Loucy (cell line): ENCODE data around the gene BLOC1S3.

Experiments used
- H2AFZ ChIP-seq: fragments of 200-600 bp; sonication (generic); 2 replicates; pipeline ENCODE4 v1.6.0; 2016; ENCODE audit warnings: antibody characterized with exemption, mild to moderate bottlenecking, low read length, moderate library complexity
- H3F3A ChIP-seq: fragments of 200-600 bp; 2 replicates; pipeline ENCODE4 v1.6.0; 2016; ENCODE audit warnings: antibody characterized with exemption, low read depth, mild to moderate bottlenecking
- H3K27me3 ChIP-seq: fragments of 200-600 bp; sonication (generic); 2 replicates; pipeline ENCODE4 v1.6.1; 2014; ENCODE audit warnings: low read length, mild to moderate bottlenecking; ENCODE audit not compliant: insufficient read depth, poor library complexity, severe bottlenecking
- H3K36me3 ChIP-seq: fragments of 200-600 bp; sonication (generic); 2 replicates; pipeline ENCODE4 v1.6.1; 2016; ENCODE audit warnings: low read length; ENCODE audit not compliant: insufficient read depth
- H3K4me1 ChIP-seq: fragments of 200-600 bp; sonication (generic); 2 replicates; pipeline ENCODE4 v1.5.1; 2014; ENCODE audit warnings: low read length, mild to moderate bottlenecking; ENCODE audit not compliant: insufficient read depth, poor library complexity, severe bottlenecking
- H3K4me2 ChIP-seq: fragments of 200-600 bp; sonication (generic); 2 replicates; pipeline ENCODE4 v1.6.0; 2014; ENCODE audit warnings: antibody characterized with exemption, low read length, low read depth, mild to moderate bottlenecking; ENCODE audit not compliant: poor library complexity, severe bottlenecking
- H3K4me3 ChIP-seq: fragments of 200-600 bp; sonication (generic); 2 replicates; pipeline ENCODE4 v1.5.1; 2014; ENCODE audit warnings: low read length, mild to moderate bottlenecking, mixed read lengths; ENCODE audit not compliant: poor library complexity, severe bottlenecking
- H3K79me2 ChIP-seq: fragments of 200-600 bp; sonication (generic); 2 replicates; pipeline ENCODE4 v1.6.1; 2014; ENCODE audit warnings: low read length; ENCODE audit not compliant: insufficient read depth
- H3K9ac ChIP-seq: fragments of 200-600 bp; sonication (generic); 2 replicates; pipeline ENCODE4 v1.6.0; 2014; ENCODE audit warnings: mild to moderate bottlenecking, low read depth, low read length, moderate library complexity; ENCODE audit not compliant: poor library complexity, severe bottlenecking
- H3K9me2 ChIP-seq: fragments of 200-600 bp; sonication (generic); replicated peaks from 2 replicates; pipeline ENCODE4 v1.6.1; 2016; ENCODE audit warnings: low read depth, low read length, mixed read lengths
- H3K9me3 ChIP-seq: fragments of 200-600 bp; sonication (generic); 2 replicates; pipeline ENCODE4 v1.6.1; 2014; ENCODE audit warnings: mild to moderate bottlenecking, antibody characterized with exemption, low read length, low read depth; ENCODE audit not compliant: insufficient read depth
- H4K20me1 ChIP-seq: fragments of 200-600 bp; sonication (generic); 2 replicates; pipeline ENCODE4 v1.6.0; 2014; ENCODE audit warnings: antibody characterized with exemption, low read length, mild to moderate bottlenecking; ENCODE audit not compliant: insufficient read depth, poor library complexity, severe bottlenecking
- EZH2phosphoT487 ChIP-seq: fragments of 200-600 bp; IDR thresholded peaks from 2 replicates; pipeline ENCODE4 v1.6.1; 2018; ENCODE audit warnings: antibody characterized with exemption, mild to moderate bottlenecking, moderate library complexity, borderline replicate concordance
- TF ChIP-seq, protein P1 (sequence below): fragments of 200-600 bp; sonication (generic); conservative IDR thresholded peaks from 2 replicates; pipeline ENCODE4 v1.5.1; 2014; ENCODE audit warnings: mild to moderate bottlenecking, antibody characterized with exemption, low read length

The BLOC1S3 gene

DNA sequence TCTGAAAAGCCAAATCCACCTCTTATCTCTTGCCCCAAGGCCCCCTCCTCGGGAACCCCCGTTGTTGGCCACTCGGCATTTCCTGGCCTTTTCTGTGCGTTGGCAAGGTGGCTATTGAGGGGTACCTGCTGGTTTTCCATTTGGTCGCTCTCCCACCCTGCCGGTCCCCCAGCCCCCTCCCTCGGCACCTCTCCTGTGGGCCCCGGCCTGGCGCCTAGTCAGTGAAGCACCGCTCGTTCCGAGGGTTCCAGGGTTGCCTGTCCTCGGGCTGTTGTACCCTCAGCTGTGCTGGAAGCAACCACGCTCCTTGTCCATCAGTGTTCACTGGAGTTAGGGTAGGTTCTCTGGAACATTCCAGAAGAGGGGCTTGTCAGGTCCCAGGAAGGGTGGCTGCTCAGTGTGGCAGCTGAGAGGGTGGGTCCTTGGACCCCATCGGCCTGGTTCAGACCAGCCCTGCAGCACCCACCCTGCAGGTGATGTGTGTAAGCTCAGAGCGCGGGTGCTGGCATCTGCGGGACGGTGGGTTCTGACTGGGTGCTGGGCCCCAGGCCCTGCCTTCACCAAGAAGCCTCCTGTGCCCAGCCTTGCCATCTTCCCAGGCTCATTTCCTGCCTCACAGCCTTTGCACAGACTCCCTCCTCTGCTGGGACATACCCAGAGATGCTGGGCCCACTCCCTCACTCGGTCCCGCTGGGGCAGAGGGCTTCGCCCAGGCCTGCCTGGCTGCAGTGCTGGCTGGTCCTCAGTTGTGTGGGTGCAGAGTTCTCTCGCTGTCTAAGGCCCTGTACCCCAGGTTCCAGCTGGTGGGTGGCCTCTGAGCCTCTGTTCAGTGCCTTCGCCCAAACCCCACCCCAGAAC, 39.1 kb upstream of the BLOC1S3 start:
- Histone ChIP-seq H3K79me2 (peaks cover 6% of the 10 kb centered on the region; the same call in 1 of the 2 replicates), H3F3A (no peaks in the 10 kb centered on the region), H3K9me3 (no peaks in the 10 kb centered on the region), H3K9me2 (no peaks in the 10 kb centered on the region), H3K9ac (no peak overlapping the region), H3K4me1 (no peaks in the 10 kb centered on the region), H3K4me2 (no peak overlapping the region), H4K20me1 (no peaks in the 10 kb centered on the region), H2AFZ (no peak overlapping the region), H3K36me3 (peaks cover 30% of the 10 kb centered on the region; the same call in 1 of the 2 replicates), H3K27me3 (no peaks in the 10 kb centered on the region), H3K4me3 (no peak overlapping the region)
- TF ChIP-seq EZH2phosphoT487, result no peak
- TF ChIP-seq, protein P1, sequence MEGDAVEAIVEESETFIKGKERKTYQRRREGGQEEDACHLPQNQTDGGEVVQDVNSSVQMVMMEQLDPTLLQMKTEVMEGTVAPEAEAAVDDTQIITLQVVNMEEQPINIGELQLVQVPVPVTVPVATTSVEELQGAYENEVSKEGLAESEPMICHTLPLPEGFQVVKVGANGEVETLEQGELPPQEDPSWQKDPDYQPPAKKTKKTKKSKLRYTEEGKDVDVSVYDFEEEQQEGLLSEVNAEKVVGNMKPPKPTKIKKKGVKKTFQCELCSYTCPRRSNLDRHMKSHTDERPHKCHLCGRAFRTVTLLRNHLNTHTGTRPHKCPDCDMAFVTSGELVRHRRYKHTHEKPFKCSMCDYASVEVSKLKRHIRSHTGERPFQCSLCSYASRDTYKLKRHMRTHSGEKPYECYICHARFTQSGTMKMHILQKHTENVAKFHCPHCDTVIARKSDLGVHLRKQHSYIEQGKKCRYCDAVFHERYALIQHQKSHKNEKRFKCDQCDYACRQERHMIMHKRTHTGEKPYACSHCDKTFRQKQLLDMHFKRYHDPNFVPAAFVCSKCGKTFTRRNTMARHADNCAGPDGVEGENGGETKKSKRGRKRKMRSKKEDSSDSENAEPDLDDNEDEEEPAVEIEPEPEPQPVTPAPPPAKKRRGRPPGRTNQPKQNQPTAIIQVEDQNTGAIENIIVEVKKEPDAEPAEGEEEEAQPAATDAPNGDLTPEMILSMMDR, result no peak

DNA sequence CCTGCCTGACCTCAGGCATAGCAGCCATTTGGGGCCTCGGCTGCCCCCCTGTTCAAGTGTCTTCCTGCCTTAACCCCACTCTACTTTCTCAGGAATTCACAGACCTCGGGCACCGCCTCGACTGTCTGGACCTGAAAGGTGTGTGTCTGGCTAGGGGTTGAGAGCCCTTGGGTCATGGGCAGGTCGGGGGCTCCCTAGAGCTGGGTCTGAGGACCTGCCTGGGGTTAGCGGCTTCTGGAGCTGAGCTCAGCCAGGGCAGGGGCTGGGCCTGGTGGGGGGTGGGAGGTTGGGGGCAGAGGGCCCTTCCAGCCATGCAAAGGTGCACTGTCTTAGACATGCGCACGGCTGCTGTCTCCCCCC, 38.5 kb upstream of the BLOC1S3 start:
- no peaks in the 10 kb centered on the region for H3K4me1 ChIP-seq
- H3K27me3 ChIP-seq, result no peaks in the 10 kb centered on the region
- H3K36me3 ChIP-seq, result peaks cover 36% of the 10 kb centered on the region; the same call in 1 of the 2 replicates
- no peak overlapping the region for H3K4me2 ChIP-seq
- H3K9me2 ChIP-seq, result no peaks in the 10 kb centered on the region
- H3F3A ChIP-seq, result no peaks in the 10 kb centered on the region
- H4K20me1 ChIP-seq, result no peaks in the 10 kb centered on the region
- no peaks in the 10 kb centered on the region for H3K9me3 ChIP-seq
- no peak overlapping the region for H3K4me3 ChIP-seq
- H3K79me2 ChIP-seq, result peaks cover 5% of the 10 kb centered on the region; the same call in 1 of the 2 replicates
- H3K9ac ChIP-seq, result no peak overlapping the region
- TF ChIP-seq, protein P1, result no peak
- TF ChIP-seq EZH2phosphoT487, result no peak
- H2AFZ ChIP-seq, result no peak overlapping the region

DNA sequence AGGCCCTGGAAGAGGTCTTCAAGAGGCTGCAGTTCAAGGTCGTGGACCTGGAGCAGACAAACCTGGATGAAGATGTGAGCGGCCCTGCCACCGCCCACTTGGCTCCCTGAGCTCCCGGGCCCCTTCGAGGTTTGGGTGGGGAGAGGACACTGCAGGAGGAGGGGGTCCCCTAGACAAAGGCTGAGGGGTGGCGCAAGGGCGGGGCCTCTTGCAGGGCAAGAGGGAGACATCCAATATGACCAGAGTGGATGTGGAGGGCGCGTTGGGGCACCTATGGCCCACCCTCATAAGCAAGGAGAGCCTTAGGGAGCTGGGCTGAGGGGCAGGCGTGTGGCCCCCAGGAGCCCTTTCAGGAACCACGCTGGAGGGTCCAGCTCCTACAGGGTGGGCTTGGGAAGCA, 38.1 kb upstream of the BLOC1S3 start:
- TF ChIP-seq EZH2phosphoT487, result no peak
- TF ChIP-seq, protein P1, result no peak

More for the DNA sequence above, 38.1 kb upstream of the BLOC1S3 start:
- Histone ChIP-seq H3K27me3 (no peaks in the 10 kb centered on the region), H3K4me1 (no peaks in the 10 kb centered on the region), H3K9me2 (no peaks in the 10 kb centered on the region), H3K36me3 (peaks cover 36% of the 10 kb centered on the region; the same call in 1 of the 2 replicates), H3K4me2 (no peak overlapping the region), H3F3A (no peaks in the 10 kb centered on the region), H3K4me3 (no peak overlapping the region), H3K9me3 (no peaks in the 10 kb centered on the region), H3K9ac (no peak overlapping the region), H4K20me1 (no peaks in the 10 kb centered on the region), H2AFZ (no peak overlapping the region), H3K79me2 (peaks cover 5% of the 10 kb centered on the region; the same call in 1 of the 2 replicates)
